ENCODE data around the gene PARD3.

The PARD3 gene

GRCh38 chr10:34570887-34571286 is 244.2 kb downstream of the PARD3 start:
- DNase-seq, result no peak

DNA sequence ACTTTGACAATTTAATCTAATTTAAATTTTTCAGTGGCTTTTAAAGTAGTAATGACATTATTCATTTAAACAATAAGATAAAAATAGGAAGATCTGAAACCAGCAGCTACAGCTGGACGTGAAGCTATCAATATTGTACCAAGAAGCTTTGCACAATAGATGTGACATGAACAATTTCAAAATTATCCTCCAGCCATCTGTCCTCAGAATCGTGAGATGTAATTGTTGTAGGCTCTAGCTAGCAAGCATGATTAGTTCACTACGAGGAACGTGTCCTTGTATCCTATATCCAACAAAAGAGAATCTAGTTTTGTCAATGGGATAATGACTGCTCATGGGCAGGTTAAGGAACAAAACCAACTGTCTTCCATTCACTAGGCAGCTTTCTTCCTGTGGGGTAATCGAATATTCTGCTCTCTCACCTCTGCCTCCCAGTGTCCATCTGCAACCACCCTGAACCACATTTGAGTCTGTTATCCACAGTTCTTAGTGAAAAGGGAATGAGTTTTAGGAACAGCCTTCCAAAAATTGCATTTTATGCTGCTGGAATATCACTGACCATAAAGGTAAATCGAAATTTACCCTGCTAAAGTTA is 247.3 kb downstream of the PARD3 start:
- no peak for DNase-seq

DNA sequence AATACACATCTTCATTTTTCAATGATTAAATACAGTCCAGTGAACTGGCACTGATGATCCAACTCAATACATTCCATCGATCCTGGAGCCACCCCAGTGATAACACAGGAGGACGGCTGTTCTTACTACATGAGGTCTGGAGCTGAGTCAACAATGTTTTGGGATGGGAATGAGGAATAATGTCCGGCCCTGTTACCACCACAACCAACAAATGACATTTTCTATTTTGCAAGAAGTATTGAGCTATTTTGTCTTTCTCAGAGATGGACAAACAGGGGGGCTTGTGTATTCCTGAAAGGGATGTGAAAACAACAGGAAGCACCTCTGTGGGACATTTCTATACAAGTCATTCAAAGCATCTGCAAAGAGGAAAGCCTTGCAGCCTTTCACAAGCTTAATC is 249.2 kb downstream of the PARD3 start:
- DNase-seq, result no peak

DNA sequence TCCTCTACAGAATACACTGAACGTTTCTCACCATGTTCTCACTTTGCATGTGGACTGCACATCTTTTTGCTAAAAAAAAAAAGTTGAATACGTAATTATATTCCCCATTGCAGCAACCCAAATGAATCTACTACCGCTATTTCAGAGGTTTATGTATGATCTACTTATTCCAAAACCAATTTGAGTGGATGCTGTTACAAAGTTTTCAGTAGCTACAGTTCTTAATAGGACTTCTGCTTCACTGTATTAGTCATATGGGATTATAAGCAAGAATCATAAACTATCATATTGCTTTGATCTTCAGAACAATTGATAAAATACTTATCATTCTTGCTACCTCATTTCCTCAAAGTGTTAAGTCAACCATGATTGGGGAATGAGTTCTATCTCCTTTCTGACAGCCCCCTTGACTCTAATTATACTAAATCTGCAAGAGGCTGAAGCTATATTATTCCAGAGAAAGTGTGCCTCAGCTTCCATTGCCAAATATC is 257.0 kb downstream of the PARD3 start:
- DNase-seq, result no peak

DNA sequence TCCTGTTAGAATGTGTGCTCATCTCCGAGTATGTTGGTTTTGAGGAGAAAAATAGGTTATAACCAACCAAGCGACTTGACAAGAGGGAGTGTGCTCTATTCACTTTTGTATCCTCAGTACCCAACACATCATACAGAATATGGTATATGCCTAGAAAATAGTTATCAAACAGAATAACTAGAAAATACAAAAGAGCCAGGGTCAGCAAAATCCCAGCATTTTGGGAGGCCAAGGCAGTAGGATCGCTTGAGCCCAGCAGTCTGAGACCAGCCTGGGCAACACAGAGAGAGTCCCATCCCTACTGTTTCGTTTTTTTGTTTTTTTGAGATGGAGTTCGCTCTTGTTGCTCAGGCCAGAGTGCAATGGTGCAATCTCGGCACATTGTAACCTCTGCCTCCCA is 257.9 kb downstream of the PARD3 start:
- DNase-seq, result no peak

DNA sequence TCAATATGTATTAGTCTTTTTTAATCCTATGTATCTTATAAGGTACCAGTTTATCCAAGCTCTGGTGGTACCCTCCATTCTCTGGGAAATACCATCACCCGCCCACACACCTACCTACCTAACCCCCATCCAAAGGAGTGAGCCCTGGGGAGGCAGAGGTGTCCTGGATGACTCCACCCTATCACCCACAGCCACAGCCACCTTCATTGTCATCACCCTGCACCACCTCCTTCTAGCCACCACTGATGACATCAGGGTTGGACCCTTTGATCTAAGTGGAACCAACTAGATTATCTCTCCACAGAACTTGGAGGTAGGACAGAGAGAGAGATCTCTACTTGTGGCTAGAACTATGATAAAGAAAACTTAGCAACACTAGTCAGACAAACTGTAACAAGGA is 259.4 kb downstream of the PARD3 start:
- DNase-seq, result no peak

GRCh38 chr10:34553747-34554146 is 261.3 kb downstream of the PARD3 start:
- DNase-seq, result no peak

DNA sequence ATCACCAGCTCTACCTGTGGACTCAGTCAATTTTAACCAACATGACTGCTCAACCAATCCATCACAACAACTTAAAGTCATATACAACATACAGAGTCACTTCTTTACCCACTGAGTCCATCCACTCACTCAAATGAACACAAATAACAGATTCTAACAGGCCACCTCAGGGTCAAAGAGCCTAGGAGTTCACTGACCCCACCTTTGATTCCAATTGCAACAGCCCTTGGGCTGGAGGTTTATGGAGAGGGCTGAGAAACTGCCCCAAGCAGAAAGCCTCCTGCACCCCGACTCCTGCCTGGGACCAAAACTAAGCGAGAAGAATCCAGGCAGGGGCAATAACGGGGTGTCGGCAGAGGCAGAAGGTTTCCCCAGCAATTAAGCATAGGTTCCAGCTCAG is 263.8 kb downstream of the PARD3 start:
- DNase-seq, result no peak

DNA sequence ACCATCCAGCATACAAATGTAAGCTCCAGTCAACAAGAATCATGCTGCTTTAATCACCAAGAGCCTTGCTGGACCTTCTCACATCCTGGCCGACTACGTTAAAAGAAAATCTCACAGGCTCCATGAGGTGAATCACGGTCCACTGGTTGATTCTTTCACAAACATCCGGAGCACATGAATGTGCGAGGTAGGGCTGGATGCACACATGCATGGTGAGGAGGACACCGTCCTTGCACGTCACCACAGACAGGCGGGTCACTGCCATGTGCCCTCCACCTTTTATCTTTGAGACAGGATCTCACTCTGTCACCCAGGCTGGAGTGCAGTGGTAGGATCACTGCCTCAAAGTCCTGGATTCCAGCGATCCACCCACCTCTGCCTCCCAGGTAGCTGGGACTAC is 265.1 kb downstream of the PARD3 start:
- DNase-seq, result no peak

GRCh38 chr10:34549001-34549400 is 266.1 kb downstream of the PARD3 start:
- no peak for DNase-seq

GRCh38 chr10:34548466-34548865 is 266.6 kb downstream of the PARD3 start:
- no peak for DNase-seq

- no peak for DNase-seq
Measured at GRCh38 chr10:34547695-34548094, 267.4 kb downstream of the PARD3 start.

DNA sequence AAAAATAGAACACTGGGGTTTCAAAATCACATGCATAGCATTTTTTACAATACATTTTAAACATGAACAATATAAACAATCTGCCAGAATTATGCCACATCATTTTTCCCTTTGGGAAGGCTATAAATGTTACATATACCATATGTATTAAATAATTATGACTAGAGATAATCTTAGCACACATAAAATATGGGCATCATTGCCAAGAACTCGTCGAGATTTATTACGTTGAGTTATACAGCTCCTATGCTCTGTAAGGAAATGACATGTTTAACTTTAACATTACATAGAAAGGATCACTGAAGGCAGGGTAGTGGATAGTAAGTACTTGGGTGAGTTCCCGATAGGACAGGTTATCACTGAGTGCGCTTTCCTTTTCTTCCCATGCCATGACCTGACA is 267.8 kb downstream of the PARD3 start:
- DNase-seq, result no peak

GRCh38 chr10:34544400-34544799 is 270.7 kb downstream of the PARD3 start:
- no peak for DNase-seq

DNA sequence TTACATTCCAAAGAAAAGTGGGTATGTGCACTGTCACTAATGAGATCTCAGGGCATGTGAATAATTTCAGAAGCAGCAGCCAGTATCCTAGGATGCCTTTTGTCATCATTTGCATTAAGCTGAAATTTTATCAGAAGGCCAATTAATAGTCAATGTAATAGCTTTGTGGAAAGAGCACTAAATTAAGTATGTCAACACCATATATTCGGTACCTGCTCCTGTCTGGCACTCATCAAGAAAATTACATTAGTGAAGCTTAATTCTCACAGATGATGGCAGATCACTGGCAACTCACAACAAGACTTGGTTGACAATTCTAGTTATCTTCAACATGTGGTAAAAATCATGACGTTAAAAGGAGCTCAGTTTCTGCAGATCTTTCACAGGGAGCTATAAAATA is 271.4 kb downstream of the PARD3 start:
- no peak for DNase-seq

DNA sequence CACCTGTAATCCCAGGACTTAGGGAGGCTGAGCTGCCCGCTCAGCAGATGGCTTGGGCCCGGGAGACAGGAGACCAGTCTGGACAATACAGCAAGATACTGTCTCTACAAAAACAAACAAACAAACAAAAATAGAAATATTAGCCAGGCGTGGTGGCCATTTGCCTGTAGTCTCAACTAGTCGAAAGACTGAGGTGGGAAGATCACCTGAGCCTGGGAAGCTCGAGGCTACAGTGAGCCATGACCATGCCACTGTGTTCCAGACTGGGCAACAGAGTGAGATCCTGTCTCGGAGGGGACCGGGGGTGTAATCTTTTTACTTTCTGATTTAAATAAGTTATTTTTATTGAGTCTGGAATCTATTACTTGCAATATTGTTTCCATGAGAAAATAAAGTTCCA is 274.6 kb downstream of the PARD3 start:
- no peak for DNase-seq

DNA sequence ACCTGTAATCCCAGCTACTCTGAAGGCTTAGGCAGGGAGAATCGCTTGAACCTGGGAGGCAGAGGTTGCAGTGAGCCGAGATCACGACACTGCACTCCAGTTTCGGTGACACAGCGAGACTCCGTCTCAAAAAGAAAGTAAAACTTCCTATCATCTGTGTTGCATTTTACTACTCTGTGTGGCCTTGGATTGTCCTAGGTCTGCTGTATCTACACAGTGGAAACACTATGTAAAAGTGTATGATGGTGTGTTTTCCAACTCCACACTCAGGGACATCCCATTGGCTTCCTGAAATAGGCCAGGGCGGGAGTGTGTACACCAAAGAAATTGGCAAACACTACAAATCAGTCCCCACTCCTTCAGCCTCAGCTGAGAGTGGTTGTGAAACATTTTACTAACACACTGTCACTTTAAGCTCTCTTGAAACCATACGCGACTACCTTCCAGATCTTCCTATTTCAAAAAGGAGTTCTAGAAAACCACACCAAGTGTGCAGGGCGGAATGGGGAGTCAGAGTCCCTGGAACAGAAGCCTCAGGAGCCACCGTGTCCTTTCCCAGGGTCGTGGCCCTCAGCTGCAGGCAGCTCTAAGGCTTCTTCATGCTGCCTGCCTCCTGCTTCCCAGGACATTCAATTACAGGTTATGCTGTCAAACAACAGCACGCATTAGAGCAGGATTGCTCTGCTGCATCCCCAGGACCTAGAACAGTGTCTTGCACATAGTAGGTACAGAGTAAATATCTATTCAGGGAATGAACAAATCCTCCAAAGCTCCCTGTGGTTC is 275.4 kb downstream of the PARD3 start:
- DNase-seq, result no peak

GRCh38 chr10:34538281-34538829 is 276.7 kb downstream of the PARD3 start:
- DNase-seq, result no peak

GRCh38 chr10:34537629-34538231 is 277.4 kb downstream of the PARD3 start:
- no peak for DNase-seq

DNA sequence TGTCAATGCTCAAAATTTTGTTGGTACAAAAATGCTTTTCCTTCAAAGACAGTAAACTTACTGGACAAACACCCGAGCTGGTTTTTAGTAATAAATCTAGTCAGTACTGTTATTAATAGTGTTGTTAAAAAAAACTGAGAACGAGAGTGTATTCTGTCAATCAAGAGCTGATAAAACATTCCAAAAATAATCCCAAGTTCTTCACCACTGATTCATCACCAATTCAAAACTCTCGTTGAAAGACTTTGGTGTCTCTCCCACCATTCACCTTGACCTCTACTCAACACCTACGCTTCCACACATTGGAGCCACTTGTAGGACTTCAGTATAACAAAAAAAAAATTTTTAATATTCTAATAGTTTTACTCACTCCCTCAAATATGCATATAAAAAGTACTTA is 279.2 kb downstream of the PARD3 start:
- DNase-seq, result no peak

GRCh38 chr10:34530778-34531177 is 284.3 kb downstream of the PARD3 start:
- DNase-seq, result no peak

- no peak for DNase-seq
Measured at GRCh38 chr10:34528320-34528719, 286.8 kb downstream of the PARD3 start.

DNA sequence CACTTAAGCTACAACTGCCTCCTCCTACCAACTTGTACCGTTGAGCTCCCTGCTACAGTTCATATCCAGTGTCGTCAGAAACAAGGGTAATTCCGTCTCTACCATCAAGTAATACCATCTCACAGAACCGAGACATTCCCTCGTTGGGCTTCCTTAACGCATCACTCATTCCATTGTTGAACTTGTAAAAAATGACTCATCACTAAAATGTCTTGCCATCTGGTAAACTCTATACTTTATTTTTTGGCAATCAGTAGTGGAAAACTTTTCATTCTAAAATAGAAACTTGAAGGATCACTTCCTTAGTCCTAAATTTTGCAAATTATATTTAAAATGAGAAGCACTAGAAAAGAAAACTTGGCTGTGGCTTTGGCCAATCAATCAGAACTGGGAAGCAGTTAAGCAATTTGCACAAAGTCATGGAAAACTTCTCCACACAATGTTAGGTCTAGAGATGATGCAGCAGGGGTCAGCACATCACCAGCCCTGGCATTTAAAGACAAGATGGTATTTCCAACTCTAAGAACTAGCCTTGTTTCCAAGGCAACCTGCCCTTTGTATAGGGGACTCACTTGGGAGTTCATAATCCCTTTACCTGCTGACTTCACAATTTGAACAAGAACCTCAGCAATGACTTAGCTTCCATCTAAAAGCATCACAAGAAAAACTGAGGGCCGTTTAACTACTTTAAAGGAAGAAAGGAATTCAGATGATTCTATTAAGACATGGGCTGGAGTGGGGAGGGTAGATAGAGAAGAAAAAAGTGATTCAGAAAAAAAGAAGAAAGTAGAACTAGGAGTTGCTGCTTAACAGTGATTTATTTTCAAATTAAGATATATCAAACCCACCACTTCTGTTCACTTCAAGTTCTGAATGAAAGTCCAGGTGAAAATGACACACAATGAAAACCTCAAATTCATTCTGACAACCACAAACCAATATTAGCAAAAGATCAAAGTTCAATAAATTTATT is 288.1 kb downstream of the PARD3 start:
- no peak for DNase-seq
